GM10847 (cell line): Measurements from ENCODE around the gene CGB5.
A peak's percentile ranks its signal among the peaks of the same experiment; 100 is the strongest.

ENCODE experiments used
- POLR2A ChIP-seq: IDR thresholded peaks from 2 replicates; pipeline ENCODE4 v1.6.1; 2011; ENCODE audit not compliant: insufficient read length; ENCODE audit errors: extremely low read depth

CGB5 gene

GRCh38 chr19:49085020-49085867 is 41.6 kb downstream of the CGB5 start, which contains the start of gene SNRNP70:
SNRNP70 (plus strand) TSS chr19:49085451; CDS start chr19:49086415, 964 bp downstream.
- peak; percentile 94 for TF ChIP-seq POLR2A

GRCh38 chr19:49085868-49086232 is 42.2 kb downstream of the CGB5 start:
- TF ChIP-seq POLR2A, result no peak

- no peak for TF ChIP-seq POLR2A
These were observed 42.6 kb downstream of the CGB5 start for GRCh38 chr19:49086296-49086695.

GRCh38 chr19:49091391-49092038 is 47.9 kb downstream of the CGB5 start:
- TF ChIP-seq POLR2A, result no peak

GRCh38 chr19:49092686-49093085 is 49.0 kb downstream of the CGB5 start:
- TF ChIP-seq POLR2A, result no peak
